CD1c-positive myeloid dendritic cell (primary cell): ENCODE data around the gene NAT14.
"Not testable (repeated sequence)": the region's sequence is repeated elsewhere in the genome, so short reads cannot be mapped to it uniquely, and the experiment has no call there.

Experiments used
- DNase-seq: peaks from one replicate; pipeline ENCODE4 v3.0.0-alpha.2; 2016; ENCODE audit errors: extremely low spot score

NAT14 gene

GRCh38 chr19:55484593-55485438, at the start of gene NAT14:
TSS of gene NAT14 (plus strand) at chr19:55485188. CDS start at chr19:55485709, 521 bp downstream.
- peak; percentile 58 for DNase-seq

- no peak for DNase-seq
These were observed 48.1 kb upstream of the NAT14 start for GRCh38 chr19:55436847-55437246.

- DNase-seq: peak; percentile 66
These were observed 47.6 kb upstream of the NAT14 start for GRCh38 chr19:55437410-55437809.

GRCh38 chr19:55439052-55439451, 45.9 kb upstream of the NAT14 start:
- no peak for DNase-seq

- DNase-seq: peak; percentile 35
These were observed 44.4 kb upstream of the NAT14 start for GRCh38 chr19:55440411-55441105.

- peak; percentile 80 for DNase-seq
These were observed 43.7 kb upstream of the NAT14 start for GRCh38 chr19:55441319-55441691.

- no peak for DNase-seq
These were observed 43.2 kb upstream of the NAT14 start for GRCh38 chr19:55441692-55442321.

- DNase-seq: no peak
These were observed 42.5 kb upstream of the NAT14 start for GRCh38 chr19:55442372-55442961.

GRCh38 chr19:55443045-55443823, 41.8 kb upstream of the NAT14 start, which contains the start of gene SHISA7:
TSS of gene SHISA7 (minus strand) at chr19:55443300. CDS start at chr19:55442863, 437 bp downstream.
- DNase-seq: no peak

- no peak for DNase-seq
These were observed 41.0 kb upstream of the NAT14 start for GRCh38 chr19:55443824-55444480.

GRCh38 chr19:55444646-55445045, 40.3 kb upstream of the NAT14 start:
- DNase-seq: no peak

GRCh38 chr19:55446060-55446459, 38.9 kb upstream of the NAT14 start:
- DNase-seq: no peak

GRCh38 chr19:55447421-55448174, 37.4 kb upstream of the NAT14 start:
- no peak for DNase-seq

GRCh38 chr19:55448175-55448490, 36.9 kb upstream of the NAT14 start:
- DNase-seq: not testable (repeated sequence)

- no peak for DNase-seq
These were observed 35.5 kb upstream of the NAT14 start for GRCh38 chr19:55449469-55449868.

GRCh38 chr19:55451163-55451964, 33.6 kb upstream of the NAT14 start:
- DNase-seq: no peak

GRCh38 chr19:55451965-55452748, 32.8 kb upstream of the NAT14 start:
- no peak for DNase-seq

GRCh38 chr19:55452749-55453346, 32.1 kb upstream of the NAT14 start:
- DNase-seq: peak; percentile 71
